ENCODE data around the gene FAS.

DNA sequence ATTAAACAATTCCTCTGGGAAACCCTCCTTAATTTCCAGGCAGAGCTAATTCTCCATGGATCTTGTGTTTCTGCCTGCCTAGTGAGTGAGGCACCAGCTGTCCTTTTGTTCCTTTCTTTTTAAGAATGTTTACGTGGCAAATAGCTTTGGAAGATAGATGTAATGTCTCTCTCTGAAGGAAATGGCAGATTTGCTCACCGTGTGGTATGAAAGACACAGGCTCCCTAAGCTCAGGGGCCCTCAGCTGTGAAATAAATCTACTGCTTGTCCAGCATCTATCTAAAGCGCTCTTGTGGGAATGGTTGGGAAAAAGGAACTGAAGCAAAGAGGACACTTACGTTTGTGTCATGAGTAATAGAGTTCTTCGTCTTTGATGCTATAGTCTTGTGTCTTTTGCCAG lies 64.6 kb downstream of the FAS start:
- TF ChIP-seq POLR2A (IDR thresholded peaks at IDR 0.05): no peak
- no peak for TF ChIP-seq CTCF (IDR thresholded peaks at IDR 0.05)
